ENCODE results near the gene SIAE.

GRCh38 chr11:124640666-124641065 lies 32.9 kb downstream of the SIAE start:
- no peak for TF ChIP-seq CTCF (IDR thresholded peaks at IDR 0.05)
- no peak for TF ChIP-seq POLR2AphosphoS5 (IDR thresholded peaks at IDR 0.05)
- no peak for TF ChIP-seq POLR2A (IDR thresholded peaks at IDR 0.05)
- no peak for TF ChIP-seq EP300 (IDR thresholded peaks at IDR 0.05)
